IPS-NIHi7 (cell line): Measurements from ENCODE around the gene ADARB1.

ENCODE experiments used
- DNase-seq: peaks from one replicate; pipeline ENCODE4 v3.0.0; 2012; ENCODE audit warnings: mixed read lengths; ENCODE audit errors: extremely low spot score

The ADARB1 gene

GRCh38 chr21:45225041-45225740, 150.8 kb downstream of the ADARB1 start:
- no peak for DNase-seq

- DNase-seq, result no peak
These were observed 151.5 kb downstream of the ADARB1 start for GRCh38 chr21:45225741-45226327.

DNA sequence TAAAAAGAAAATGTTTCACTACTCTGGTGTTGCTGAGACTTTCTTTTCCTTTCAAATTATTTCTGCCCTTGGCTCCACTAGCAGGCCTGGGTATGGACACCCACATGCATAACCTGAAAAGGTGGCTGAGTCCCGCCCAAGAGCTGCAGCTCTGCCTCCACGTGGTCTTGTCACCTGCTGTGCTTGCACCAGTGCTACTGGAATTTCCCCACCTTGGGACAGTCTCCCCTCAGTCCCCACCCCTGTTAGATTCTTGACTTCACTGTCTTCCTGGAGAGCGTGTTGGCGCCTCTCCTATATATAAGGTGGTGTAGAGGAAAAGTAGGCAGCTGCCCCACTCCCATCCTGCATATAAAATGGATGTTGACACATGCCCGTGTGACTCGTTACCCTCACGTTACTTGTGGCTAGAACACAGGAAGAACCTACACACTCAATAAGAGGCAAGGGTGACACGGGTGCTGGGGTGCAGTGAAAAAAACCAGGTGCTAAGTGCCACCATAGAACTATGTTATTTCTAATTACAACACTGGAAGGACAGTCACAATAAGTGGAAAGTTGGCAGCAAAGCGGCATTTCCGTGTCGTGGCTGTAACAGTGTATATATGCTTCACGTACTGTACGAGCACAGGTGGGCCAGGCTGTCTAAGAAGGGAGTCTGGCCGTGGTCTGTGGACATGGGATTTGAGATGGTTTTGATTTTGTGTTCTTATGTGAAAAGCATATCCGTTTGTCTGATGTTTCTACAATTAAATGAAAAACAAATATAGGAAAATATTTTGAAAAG, 152.4 kb downstream of the ADARB1 start:
- no peak for DNase-seq

GRCh38 chr21:45227735-45228134, 153.4 kb downstream of the ADARB1 start:
- DNase-seq, result no peak

GRCh38 chr21:45228171-45228641, 153.8 kb downstream of the ADARB1 start:
- no peak for DNase-seq

DNA sequence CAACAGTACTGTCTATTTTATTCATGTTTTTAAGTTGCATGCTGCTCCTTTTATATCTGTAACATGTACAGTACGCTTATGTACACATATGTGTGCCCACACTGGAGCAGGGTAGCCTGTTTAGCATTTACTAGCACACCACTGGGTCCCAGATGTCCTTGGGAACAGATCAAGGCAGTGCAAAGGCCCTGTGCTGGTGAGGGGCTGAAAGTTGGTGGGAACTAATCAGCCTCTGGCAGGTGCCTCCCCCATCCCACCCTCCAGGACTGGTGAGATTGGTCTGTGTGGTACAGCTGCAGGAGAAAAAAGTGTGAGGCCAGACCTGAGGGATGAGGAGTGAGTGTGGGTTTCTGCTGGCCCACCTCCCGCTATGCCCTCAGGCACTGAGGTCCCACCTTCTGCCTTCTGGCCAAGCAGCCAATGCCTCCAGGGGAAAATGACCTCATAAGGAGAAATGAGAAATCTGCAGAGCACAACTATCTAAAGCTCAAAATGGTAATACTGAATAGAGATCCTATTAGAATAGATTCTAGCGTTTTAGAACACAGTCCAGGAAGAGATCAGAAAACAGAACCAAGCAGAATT, 154.4 kb downstream of the ADARB1 start:
- no peak for DNase-seq

- no peak for DNase-seq
These were observed 157.3 kb downstream of the ADARB1 start for GRCh38 chr21:45231705-45232104.

DNA sequence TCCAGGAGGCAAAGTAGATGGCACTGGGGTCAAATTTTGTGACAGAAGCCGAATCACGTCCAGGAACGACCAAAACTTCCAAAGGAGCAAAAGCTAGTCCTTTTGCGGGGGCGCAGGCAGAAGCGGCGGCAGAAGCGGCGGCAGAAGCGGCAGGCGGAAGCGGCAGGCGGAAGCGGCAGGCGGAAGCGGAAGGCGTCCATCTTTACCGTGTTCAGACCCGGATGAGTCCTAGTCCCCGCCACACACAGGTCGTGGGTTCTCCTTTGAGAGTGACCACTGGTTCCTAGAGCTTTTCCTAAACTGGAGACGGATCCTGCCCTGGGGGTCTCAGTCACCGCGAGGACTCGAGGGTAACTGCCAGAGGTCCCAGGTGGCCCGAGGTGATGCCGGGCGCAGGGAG, 159.7 kb downstream of the ADARB1 start:
- no peak for DNase-seq

DNA sequence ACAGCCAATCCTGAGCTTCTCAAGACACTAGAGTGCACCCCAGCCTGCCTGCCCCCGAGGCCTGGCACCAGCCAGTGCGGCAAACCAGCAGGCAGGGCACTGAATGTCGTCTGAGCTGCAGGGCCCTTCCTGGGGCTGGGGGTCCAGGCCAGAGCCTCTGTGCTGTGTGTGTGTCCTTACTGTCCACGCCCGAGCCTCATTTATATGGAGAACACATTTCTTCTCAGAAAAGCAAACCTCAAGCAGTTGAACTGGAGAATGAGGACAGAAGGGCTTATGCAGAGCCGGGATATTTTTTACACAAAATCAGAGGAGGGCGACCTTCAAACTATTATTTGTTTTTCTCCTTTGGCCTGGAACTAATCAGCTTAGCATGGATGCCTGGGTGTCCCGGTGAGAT, 160.6 kb downstream of the ADARB1 start:
- no peak for DNase-seq

GRCh38 chr21:45235488-45235887, 161.1 kb downstream of the ADARB1 start:
- DNase-seq, result no peak

DNA sequence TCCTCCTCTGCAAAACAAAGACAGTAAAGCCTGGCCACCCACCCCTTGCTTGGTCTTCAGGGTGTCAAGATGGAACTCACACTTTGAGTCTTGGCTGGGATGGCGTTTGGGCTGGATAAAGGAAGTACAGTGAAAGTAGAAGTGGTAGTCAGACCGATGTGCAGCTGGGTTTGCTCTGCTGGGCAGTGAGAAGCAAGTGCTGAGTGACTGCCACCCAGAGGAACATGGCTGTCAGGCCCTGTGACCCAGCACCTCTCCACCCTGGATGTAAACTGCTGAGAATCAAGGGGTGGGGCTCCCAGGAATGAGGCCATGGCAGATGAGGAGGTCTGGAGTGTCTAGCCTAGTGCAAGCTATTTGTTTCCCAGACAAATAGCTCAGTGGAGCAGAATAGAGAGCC, 162.1 kb downstream of the ADARB1 start:
- DNase-seq, result no peak

DNA sequence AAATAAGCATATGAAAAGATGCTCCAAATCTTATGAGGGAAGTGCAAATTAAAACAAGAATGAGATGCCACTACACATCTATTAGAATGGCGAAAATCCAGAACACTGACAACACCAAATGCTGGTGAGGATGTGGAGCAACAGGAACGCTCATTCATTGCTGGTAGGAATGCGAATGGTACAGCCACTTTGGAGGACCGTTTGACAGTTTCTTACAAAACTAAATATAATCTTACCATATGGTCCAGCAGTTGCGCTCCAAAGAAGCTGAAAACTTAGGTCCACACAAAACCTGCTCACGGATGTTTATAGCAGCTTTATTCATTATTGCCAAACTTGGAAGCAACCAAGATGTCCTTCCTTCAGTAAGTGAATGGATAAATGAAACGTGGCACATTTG, 163.0 kb downstream of the ADARB1 start:
- DNase-seq, result no peak

DNA sequence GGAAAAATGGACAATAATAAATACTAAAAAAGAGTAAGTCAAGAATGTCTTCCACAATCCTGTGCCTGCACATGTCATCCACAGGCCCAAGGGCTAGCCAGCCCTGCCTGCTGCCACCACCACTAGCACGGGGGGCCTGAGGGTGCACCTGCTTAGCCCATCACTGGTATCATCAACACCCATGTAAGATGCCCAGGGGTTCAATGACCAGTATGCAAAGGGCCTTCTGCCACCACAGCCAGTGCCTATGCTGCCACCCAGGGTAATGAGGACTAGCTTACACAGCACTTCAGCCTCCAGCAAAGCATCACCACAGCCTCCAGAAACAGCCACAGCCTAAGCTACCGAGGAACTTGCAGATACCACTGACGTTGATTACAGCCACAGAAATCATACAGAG, 167.0 kb downstream of the ADARB1 start:
- no peak for DNase-seq

GRCh38 chr21:45243603-45244002, 169.2 kb downstream of the ADARB1 start:
- no peak for DNase-seq

GRCh38 chr21:45244799-45245340, 170.5 kb downstream of the ADARB1 start:
- DNase-seq, result no peak

DNA sequence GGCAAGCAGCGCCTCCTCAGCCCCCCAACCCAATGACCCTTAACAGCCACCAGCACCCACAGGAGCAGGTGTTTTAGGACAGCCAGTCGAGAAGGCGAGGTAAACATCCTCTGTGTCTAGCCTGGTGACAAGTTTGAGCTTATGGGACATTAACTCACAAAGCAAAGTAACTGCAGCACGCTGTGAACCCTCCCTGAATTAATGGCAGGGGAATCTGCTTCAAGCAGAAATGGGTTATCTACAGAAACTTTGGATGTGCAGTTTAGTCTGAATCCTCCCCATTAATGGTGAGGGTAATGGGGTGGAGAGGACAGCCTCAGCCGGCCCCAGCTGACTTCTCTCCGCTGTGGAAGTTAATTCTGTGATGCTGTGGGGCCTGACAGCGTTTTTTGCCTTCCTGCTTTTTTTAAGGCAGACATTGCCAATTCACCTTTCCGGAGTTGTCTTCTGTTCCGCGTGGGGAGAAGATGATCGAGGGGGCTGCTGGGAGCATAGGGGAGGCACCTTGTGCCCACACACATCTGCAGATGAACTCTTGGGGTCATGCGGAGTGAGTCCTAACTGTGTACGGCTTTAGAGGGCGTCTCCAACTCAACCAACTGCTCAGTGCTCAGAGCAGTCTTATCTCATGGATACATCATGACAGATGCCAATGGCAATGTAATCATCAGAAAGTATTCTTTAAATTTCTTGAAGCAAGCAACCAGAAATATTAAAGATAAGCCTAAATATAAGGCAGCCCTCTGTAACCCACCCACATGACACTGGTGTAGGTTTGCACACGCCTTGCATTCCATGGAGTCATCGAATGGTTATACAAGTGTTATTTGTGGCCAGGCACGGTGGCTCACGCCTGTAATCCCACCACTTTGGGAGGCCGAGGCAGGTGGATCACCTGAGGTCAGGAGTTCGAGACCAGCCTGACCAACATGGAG, 172.3 kb downstream of the ADARB1 start:
- no peak for DNase-seq

DNA sequence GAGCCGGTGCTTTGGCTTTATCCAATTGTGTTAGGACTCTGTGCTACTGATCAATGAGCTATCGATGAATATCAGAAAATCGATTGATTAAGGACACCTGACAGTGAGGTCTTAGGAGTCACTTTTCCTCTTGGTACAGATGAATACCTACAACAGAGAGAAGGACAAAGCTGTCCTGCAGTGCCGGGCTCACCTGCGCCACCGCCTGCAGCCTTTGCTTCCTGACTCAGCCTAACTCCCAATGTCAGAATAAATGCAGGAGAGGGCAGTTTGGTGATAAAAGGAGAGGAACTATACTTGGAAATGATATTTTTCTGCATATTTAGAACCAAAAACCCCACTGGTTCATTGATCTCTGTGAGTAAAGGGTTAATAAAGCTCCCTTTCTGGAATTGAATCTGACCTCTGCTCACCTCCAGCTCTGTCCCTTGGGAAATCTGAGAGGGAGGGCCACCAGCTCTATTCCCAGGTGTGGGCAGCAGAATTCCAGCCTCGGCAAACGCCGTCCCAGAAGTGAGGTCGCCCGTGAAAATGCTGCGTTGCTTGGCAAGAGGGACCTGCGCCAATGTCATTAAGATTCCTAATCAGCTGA, 174.0 kb downstream of the ADARB1 start:
- DNase-seq, result no peak

GRCh38 chr21:45248893-45249381, 174.6 kb downstream of the ADARB1 start:
- no peak for DNase-seq

DNA sequence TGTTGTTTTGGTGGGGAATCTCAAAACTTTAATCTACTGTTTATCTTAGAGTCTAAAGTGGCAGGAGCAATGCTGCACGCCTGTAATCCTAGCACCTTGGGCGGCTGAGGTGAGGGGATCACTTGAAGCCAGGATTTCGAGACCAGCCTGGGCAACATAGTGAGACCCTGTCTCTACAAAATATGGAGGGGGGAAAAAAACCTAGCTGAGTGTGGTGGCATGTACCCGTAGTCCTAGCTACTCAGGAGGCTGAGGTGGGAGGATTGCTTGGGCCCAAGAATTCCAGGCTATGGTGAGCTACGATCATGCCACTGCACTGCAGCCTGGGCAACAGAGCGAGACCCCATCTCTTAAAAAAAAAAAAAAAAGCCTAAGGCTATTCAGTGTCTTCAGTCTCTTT, 175.2 kb downstream of the ADARB1 start:
- no peak for DNase-seq

DNA sequence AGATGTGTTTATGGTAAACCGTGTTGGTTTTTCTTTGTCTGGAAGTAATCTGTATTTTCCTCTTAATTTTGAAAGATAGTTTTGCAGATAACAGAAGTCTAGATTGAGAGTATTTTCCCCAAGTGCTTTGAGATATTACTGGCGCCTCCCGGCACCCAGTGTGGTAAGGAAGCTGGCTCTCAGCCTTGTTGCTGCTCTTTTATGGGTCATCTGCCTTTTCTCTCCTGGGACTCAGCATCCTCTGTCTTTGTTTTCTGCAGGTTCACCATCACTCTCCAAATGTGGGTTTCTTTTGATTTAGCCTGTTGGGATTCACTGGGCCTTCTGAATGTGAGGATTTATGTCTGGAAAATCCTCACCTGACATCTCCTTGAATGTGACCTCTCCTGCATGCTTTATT, 175.9 kb downstream of the ADARB1 start:
- no peak for DNase-seq
